Measurements from ENCODE around the gene MUC4.

GRCh38 chr3:195717416-195717815, 94.3 kb downstream of the MUC4 start:
- no peak for TF ChIP-seq CTCF (conservative IDR thresholded peaks at IDR 0.05)
- no peak for TF ChIP-seq ZFX (IDR thresholded peaks at IDR 0.05)
